ENCODE results near the gene DHRS1.

Gene DHRS1

DNA sequence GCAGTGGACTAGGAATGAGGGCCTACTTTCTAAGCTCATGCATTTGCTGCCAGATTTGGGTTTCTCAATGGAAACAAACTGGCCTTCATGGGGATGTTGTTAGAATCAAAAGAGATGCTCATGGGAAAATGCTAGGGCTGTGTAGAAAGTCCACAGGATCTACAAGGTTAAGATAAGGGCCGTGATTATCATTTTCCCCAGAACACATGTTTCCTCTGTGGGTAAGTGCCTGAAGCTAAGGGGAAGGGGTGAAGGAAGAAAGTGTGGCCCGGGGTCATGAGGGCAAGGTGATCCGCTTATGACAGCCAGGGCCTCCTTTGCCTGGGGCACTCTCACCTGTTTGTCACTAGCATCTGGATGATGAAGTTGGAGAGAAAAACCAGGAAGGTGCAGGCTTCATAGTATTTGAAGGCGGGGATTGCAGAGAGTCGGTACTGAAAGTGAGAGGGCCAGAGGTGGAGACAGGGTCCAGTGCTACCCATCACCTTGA is 25.5 kb upstream of the DHRS1 start:
- Histone ChIP-seq H3K27me3 (ENCODE audit: control insufficient read depth, insufficient read depth, low read length) (peaks cover 22% of the 10 kb centered on the region), H3K4me3 (ENCODE audit: low read depth, low read length) (no peak overlapping the region), H3K4me1 (ENCODE audit: control insufficient read depth, insufficient read depth, low read length) (no peaks in the 10 kb centered on the region), H3K9ac (ENCODE audit: low read depth, low read length) (no peak overlapping the region), H3K9me3 (ENCODE audit: control insufficient read depth, insufficient read depth, low read length) (no peaks in the 10 kb centered on the region), H3K36me3 (ENCODE audit: control insufficient read depth, insufficient read depth, low read length) (no peaks in the 10 kb centered on the region)

DNA sequence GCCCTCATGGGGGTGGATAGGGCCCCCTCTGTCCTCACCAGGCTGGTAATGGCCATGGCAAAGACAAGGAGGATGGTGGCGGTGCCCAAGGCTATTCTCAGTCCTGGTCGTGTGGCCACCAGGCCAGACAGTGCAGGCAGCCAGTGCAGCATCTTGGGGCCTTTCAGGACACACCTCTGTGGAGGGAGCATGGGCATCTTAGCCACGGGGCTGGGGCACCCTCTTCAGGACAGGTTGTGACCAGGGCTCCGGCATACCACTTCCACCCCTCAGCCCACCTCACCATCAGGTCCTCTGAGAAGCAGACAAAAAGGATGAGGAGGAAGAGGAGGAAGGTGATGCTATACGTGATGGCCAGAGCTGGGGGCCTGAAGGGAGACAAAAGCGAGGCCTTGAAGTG is 24.4 kb upstream of the DHRS1 start:
- no peaks in the 10 kb centered on the region for H3K4me1 ChIP-seq (ENCODE audit: control insufficient read depth, insufficient read depth, low read length)
- H3K9me3 ChIP-seq (ENCODE audit: control insufficient read depth, insufficient read depth, low read length): no peaks in the 10 kb centered on the region
- H3K36me3 ChIP-seq (ENCODE audit: control insufficient read depth, insufficient read depth, low read length): no peaks in the 10 kb centered on the region
- H3K9ac ChIP-seq (ENCODE audit: low read depth, low read length): no peak overlapping the region
- H3K4me3 ChIP-seq (ENCODE audit: low read depth, low read length): no peak overlapping the region
- peaks cover 20% of the 10 kb centered on the region for H3K27me3 ChIP-seq (ENCODE audit: control insufficient read depth, insufficient read depth, low read length)

DNA sequence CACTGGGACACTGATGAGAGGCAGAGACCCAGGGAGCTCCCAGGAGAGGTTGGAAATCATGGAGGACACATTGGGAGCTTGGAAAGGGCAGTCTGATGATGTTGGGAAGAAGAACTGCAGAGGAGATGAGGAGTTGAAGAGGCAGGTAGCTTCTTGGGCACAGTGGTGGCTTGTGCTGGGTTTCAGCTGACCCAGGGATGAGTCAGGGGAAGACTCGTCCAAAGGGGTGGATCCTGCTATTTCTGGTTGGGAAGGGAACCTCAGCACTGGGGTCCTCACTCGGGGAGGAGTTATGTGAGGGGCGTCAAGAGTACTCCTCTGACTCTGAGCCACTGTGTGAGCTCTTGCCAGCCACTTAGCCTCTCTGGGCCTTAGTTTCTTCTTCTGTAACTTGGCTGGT is 23.8 kb upstream of the DHRS1 start:
- no peaks in the 10 kb centered on the region for H3K36me3 ChIP-seq (ENCODE audit: control insufficient read depth, insufficient read depth, low read length)
- H3K4me1 ChIP-seq (ENCODE audit: control insufficient read depth, insufficient read depth, low read length): no peaks in the 10 kb centered on the region
- H3K9me3 ChIP-seq (ENCODE audit: control insufficient read depth, insufficient read depth, low read length): no peaks in the 10 kb centered on the region
- H3K9ac ChIP-seq (ENCODE audit: low read depth, low read length): no peak overlapping the region
- H3K4me3 ChIP-seq (ENCODE audit: low read depth, low read length): no peak overlapping the region
- peaks cover 22% of the 10 kb centered on the region for H3K27me3 ChIP-seq (ENCODE audit: control insufficient read depth, insufficient read depth, low read length)

DNA sequence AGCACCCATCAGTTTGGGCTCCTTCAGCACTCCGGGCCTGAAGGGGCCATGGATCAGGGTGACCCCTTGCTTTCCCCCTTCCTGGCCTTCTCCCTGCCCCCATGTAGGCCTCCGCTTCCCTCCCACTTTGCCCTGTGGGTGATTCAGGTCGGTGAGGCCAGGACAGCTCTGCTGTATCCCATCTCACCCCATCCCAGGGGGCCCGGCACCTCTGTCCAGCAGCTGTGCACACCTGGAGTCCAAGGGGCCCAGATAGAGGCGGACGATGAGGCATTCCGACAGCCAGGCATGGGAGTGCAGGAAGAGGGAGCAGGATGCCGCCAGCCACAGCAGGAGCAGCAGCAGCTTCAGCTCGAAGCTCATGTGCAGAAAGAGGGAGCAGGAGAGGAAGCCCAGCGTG is 23.1 kb upstream of the DHRS1 start:
- Histone ChIP-seq H3K9me3 (ENCODE audit: control insufficient read depth, insufficient read depth, low read length) (no peaks in the 10 kb centered on the region), H3K9ac (ENCODE audit: low read depth, low read length) (no peak overlapping the region), H3K36me3 (ENCODE audit: control insufficient read depth, insufficient read depth, low read length) (peaks cover 2% of the 10 kb centered on the region), H3K27me3 (ENCODE audit: control insufficient read depth, insufficient read depth, low read length) (peaks cover 28% of the 10 kb centered on the region), H3K4me3 (ENCODE audit: low read depth, low read length) (no peak overlapping the region), H3K4me1 (ENCODE audit: control insufficient read depth, insufficient read depth, low read length) (no peaks in the 10 kb centered on the region)

DNA sequence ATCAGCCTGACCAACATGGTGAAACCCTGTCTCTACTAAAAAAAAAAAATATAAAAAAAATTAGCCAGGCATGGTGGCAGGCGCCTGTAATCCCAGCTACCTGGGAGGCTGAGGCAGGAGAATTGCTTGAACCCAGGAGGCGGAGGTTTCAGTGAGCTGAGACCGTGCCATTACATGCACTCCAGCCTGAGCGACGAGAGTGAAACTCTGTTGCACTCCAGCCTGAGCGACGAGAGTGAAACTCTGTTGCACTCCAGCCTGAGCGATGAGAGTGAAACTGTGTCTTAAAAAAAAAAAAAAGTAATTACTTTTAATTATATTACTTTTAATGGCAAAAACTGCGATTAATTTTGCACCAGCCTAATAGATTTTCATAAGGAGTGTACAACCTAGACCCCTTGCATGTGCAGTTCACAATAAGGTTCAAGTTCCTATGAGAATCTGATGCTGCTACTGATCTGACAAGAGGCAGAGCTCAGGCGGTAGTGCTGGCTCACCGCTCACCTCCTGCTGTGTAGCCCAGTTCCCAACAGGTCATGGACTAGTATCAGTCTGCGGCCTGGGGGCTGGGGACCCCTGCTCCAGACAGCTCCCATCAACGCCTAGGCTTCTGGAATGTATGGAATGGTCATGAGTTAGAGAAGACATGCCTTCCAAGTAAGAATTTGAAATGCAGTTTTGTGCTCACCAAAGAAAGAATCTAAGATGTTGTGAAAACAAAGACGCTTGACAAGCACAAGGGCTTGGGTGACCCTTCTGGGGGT is 21.8 kb upstream of the DHRS1 start:
- Histone ChIP-seq H3K9ac (ENCODE audit: low read depth, low read length) (no peak overlapping the region), H3K36me3 (ENCODE audit: control insufficient read depth, insufficient read depth, low read length) (peaks cover 2% of the 10 kb centered on the region), H3K4me3 (ENCODE audit: low read depth, low read length) (no peak overlapping the region), H3K9me3 (ENCODE audit: control insufficient read depth, insufficient read depth, low read length) (no peaks in the 10 kb centered on the region), H3K4me1 (ENCODE audit: control insufficient read depth, insufficient read depth, low read length) (no peaks in the 10 kb centered on the region), H3K27me3 (ENCODE audit: control insufficient read depth, insufficient read depth, low read length) (peaks cover 38% of the 10 kb centered on the region)

DNA sequence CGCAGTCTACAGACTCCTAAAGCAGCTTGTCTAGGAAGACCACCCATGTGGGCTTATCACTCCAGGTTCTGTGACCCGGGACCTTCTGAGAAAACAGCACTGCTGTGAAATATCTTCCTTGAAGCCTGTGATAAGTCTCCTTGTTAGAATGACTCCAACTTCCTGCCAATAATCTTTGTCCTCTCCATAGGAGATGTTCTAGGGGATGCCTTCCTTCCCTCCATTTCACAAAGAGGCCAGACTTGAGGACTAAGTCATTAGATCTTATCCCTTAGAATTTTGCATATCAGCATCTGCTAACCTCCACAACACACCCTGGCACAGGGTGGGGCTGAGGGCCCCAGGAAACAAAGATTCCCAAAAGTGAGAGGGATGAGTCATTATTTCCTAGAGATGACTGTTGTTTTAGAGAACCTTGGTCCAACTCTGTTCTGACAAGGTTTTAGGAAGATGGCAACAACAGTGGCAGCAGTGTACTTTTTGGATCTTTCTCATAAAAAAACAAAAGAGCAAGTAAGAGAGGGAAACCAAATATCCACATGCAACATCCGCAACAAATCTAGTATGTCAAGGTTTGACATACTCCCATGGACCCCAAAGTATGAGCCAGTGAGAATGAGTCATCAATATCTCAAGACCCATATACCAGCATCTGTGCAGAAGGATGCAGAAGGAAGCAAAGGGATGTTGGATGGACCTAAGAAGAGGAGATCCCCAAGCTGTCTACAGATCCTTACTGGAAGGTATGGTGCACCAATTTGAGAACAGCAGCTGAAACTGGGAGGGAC is 17.8 kb upstream of the DHRS1 start:
- no peaks in the 10 kb centered on the region for H3K4me1 ChIP-seq (ENCODE audit: control insufficient read depth, insufficient read depth, low read length)
- H3K36me3 ChIP-seq (ENCODE audit: control insufficient read depth, insufficient read depth, low read length): peaks cover 2% of the 10 kb centered on the region
- H3K9me3 ChIP-seq (ENCODE audit: control insufficient read depth, insufficient read depth, low read length): no peaks in the 10 kb centered on the region
- H3K4me3 ChIP-seq (ENCODE audit: low read depth, low read length): no peak overlapping the region
- peaks cover 28% of the 10 kb centered on the region for H3K27me3 ChIP-seq (ENCODE audit: control insufficient read depth, insufficient read depth, low read length)
- H3K9ac ChIP-seq (ENCODE audit: low read depth, low read length): no peak overlapping the region

DNA sequence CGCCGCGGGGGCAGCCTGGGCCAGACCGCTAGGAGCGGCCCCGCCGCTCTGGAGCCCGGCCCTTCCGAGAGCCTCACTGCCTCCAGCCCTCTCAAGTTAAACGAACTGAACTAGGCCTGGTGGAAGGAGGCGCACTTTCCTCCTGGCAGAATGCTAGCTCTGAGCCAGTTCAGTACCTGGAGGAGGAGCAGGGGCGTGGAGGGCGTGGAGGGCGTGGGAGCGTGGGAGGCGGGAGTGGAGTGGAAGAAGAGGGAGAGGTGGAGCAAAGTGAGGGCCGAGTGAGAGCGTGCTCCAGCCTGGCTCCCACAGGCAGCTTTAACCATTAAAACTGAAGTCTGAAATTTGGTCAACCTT is 17.0 kb upstream of the DHRS1 start:
- Histone ChIP-seq H3K36me3 (ENCODE audit: control insufficient read depth, insufficient read depth, low read length) (peaks cover 2% of the 10 kb centered on the region), H3K27me3 (ENCODE audit: control insufficient read depth, insufficient read depth, low read length) (peaks cover 28% of the 10 kb centered on the region), H3K4me1 (ENCODE audit: control insufficient read depth, insufficient read depth, low read length) (no peaks in the 10 kb centered on the region), H3K4me3 (ENCODE audit: low read depth, low read length) (no peak overlapping the region), H3K9me3 (ENCODE audit: control insufficient read depth, insufficient read depth, low read length) (no peaks in the 10 kb centered on the region), H3K9ac (ENCODE audit: low read depth, low read length) (no peak overlapping the region)

DNA sequence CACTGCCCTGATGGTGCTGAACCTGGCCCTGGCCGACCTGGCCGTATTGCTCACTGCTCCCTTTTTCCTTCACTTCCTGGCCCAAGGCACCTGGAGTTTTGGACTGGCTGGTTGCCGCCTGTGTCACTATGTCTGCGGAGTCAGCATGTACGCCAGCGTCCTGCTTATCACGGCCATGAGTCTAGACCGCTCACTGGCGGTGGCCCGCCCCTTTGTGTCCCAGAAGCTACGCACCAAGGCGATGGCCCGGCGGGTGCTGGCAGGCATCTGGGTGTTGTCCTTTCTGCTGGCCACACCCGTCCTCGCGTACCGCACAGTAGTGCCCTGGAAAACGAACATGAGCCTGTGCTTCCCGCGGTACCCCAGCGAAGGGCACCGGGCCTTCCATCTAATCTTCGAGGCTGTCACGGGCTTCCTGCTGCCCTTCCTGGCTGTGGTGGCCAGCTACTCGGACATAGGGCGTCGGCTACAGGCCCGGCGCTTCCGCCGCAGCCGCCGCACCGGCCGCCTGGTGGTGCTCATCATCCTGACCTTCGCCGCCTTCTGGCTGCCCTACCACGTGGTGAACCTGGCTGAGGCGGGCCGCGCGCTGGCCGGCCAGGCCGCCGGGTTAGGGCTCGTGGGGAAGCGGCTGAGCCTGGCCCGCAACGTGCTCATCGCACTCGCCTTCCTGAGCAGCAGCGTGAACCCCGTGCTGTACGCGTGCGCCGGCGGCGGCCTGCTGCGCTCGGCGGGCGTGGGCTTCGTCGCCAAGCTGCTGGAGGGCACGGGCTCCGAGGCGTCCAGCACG is 16.4 kb upstream of the DHRS1 start:
- H3K4me1 ChIP-seq (ENCODE audit: control insufficient read depth, insufficient read depth, low read length): no peaks in the 10 kb centered on the region

DNA sequence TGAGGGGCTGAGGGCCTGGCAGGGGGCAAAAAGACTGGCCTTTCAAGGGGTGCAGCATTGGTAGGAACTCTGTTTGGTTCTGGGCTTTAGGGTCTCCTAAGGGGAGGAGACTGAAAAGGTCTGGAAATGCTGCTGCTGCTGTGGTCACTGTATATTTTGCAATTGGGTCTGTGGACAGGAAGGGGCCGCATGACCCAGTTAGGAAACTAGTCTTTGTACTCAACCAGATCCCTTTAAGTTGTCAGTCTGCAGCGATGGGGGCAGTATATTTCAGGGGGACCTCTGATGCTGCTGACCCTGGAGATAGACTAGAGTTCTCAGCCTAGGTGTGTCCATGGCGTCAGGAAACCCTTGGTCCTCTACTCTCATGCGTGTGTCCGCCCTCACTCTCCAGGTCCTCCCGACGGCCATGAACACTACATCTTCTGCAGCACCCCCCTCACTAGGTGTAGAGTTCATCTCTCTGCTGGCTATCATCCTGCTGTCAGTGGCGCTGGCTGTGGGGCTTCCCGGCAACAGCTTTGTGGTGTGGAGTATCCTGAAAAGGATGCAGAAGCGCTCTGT is 15.7 kb upstream of the DHRS1 start:
- peaks cover 28% of the 10 kb centered on the region for H3K27me3 ChIP-seq (ENCODE audit: control insufficient read depth, insufficient read depth, low read length)
- no peaks in the 10 kb centered on the region for H3K4me1 ChIP-seq (ENCODE audit: control insufficient read depth, insufficient read depth, low read length)
- H3K9ac ChIP-seq (ENCODE audit: low read depth, low read length): no peak overlapping the region
- H3K36me3 ChIP-seq (ENCODE audit: control insufficient read depth, insufficient read depth, low read length): peaks cover 8% of the 10 kb centered on the region
- no peak overlapping the region for H3K4me3 ChIP-seq (ENCODE audit: low read depth, low read length)
- no peaks in the 10 kb centered on the region for H3K9me3 ChIP-seq (ENCODE audit: control insufficient read depth, insufficient read depth, low read length)

More for the DNA sequence above, 16.4 kb upstream of the DHRS1 start:
- no peak overlapping the region for H3K9ac ChIP-seq (ENCODE audit: low read depth, low read length)
- peaks cover 2% of the 10 kb centered on the region for H3K36me3 ChIP-seq (ENCODE audit: control insufficient read depth, insufficient read depth, low read length)
- H3K27me3 ChIP-seq (ENCODE audit: control insufficient read depth, insufficient read depth, low read length): peaks cover 28% of the 10 kb centered on the region
- H3K9me3 ChIP-seq (ENCODE audit: control insufficient read depth, insufficient read depth, low read length): no peaks in the 10 kb centered on the region
- no peak overlapping the region for H3K4me3 ChIP-seq (ENCODE audit: low read depth, low read length)

DNA sequence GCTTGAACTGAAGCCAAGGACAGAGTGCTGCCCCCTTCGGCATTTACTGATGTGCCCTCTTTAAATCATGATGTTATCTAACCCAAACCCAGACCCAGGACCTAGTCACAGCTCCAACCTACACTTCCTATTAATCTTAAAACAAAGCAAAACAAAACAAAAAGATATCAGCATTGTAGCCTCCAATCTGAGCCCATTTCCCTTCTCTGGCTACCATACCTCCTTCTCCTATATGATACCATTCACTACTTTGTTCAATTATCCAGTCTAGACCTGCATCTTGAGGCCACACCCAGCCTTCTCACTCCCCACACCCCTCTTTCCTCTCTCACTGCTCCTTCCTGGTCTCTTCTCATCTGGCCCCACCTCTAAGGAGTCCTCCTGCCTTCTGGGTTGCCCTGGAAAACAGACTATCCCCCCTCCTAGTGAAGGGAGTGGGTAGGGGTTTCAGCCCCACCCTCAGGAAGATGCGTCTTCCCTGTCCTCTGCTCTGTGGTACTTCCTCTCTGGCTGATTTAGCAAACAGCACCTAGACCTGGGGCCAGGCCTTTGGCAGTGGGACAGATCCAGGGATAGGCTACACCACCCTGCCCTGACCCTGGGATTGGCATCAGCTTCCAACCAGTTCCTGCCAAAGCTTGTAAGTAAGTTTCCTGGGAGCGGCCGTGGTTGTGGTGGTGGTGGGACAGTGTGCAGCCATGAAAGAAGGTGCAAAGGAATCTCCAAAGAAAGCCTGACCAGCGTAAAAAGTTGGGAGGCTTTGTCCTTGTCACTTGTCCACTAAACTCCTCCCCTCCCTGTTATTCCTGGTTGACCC is 15.0 kb upstream of the DHRS1 start:
- Histone ChIP-seq H3K4me1 (ENCODE audit: control insufficient read depth, insufficient read depth, low read length) (no peaks in the 10 kb centered on the region), H3K9me3 (ENCODE audit: control insufficient read depth, insufficient read depth, low read length) (no peaks in the 10 kb centered on the region), H3K27me3 (ENCODE audit: control insufficient read depth, insufficient read depth, low read length) (peaks cover 25% of the 10 kb centered on the region), H3K36me3 (ENCODE audit: control insufficient read depth, insufficient read depth, low read length) (peaks cover 10% of the 10 kb centered on the region), H3K4me3 (ENCODE audit: low read depth, low read length) (no peak overlapping the region), H3K9ac (ENCODE audit: low read depth, low read length) (no peak overlapping the region)

DNA sequence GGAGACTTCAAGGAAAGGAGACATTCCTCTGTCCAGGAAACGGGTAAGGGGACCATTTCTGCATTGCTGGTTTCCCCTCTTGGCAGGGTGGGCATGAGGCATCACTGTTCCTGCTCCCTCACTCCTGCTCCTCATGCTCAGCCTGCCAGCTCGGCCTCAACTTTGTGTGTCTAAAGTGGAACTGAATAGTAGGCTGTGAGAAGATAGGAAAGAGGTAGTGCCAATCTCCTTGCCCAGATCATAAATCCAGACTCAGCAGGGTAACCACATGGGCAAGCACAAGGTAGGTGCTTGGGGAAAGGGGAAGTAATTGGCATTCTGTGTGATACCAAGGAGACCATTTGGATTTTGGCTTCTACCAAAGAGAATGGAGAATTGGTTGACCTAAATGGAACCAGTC is 14.3 kb upstream of the DHRS1 start:
- H3K36me3 ChIP-seq (ENCODE audit: control insufficient read depth, insufficient read depth, low read length): peaks cover 10% of the 10 kb centered on the region
- no peak overlapping the region for H3K9ac ChIP-seq (ENCODE audit: low read depth, low read length)
- H3K4me3 ChIP-seq (ENCODE audit: low read depth, low read length): no peak overlapping the region
- no peaks in the 10 kb centered on the region for H3K9me3 ChIP-seq (ENCODE audit: control insufficient read depth, insufficient read depth, low read length)
- peaks cover 21% of the 10 kb centered on the region for H3K27me3 ChIP-seq (ENCODE audit: control insufficient read depth, insufficient read depth, low read length)
- no peaks in the 10 kb centered on the region for H3K4me1 ChIP-seq (ENCODE audit: control insufficient read depth, insufficient read depth, low read length)
